ENCODE results near the gene MACO1. TPM values are rescaled to one million over a fixed set of nuclear protein-coding genes. Genes with fewer than 3 reads are reported as not detected.

The MACO1 gene
- total and polyA plus RNA-seq, 8 donors = 8.8 to 28.2 (median 21.6) TPM

GRCh38 chr1:25546193-25546592 is 115.5 kb downstream of the MACO1 start:
- no peaks in the 10 kb centered on the region for H3K9me3 ChIP-seq
- 28 to 38% methylated on average over 1 of the region's 1 CpG for WGBS, 2 donors
- FAIRE-seq (no peak), DNase-seq (no peak), ATAC-seq (no peak)
- peaks cover 33 to 50% (median 39%) of the 10 kb centered on the region in 3 donors for H3K4me1 ChIP-seq
- no peaks in the 10 kb centered on the region for H3K36me3 ChIP-seq
- H3K4me3 ChIP-seq = peak overlapping the region in 1 of 4 donors; percentile 96
- no peak overlapping the region for H3K27ac ChIP-seq
- no peaks in the 10 kb centered on the region for H3K27me3 ChIP-seq
- TF ChIP-seq CTCF (IDR thresholded peaks at IDR 0.05) = no peak
- intact Hi-C loops (cut with DNase I) = no loop called here

GRCh38 chr1:25548601-25549000 is 117.9 kb downstream of the MACO1 start:
- FAIRE-seq = no peak
- Histone ChIP-seq H3K4me3 (no peak overlapping the region), H3K9me3 (no peaks in the 10 kb centered on the region), H3K27ac (no peak overlapping the region), H3K27me3 (no peaks in the 10 kb centered on the region), H3K36me3 (no peaks in the 10 kb centered on the region), H3K4me1 (peaks cover 33 to 44% (median 39%) of the 10 kb centered on the region in 3 donors)
- TF ChIP-seq CTCF (IDR thresholded peaks at IDR 0.05) = no peak
- WGBS, 2 donors = 61 to 66% methylated on average over 4 of the region's 4 CpGs
- DNase-seq = no peak
- intact Hi-C loops (cut with DNase I) = no loop called here
- no peak for ATAC-seq

- ATAC-seq = peak; percentile 42 to 68 (median 56)
- no peak for TF ChIP-seq CTCF (IDR thresholded peaks at IDR 0.05)
- Histone ChIP-seq H3K4me1 (peaks cover 33 to 43% (median 39%) of the 10 kb centered on the region in 3 donors), H3K27ac (peak overlapping the region in 1 of 4 donors; percentile 37), H3K36me3 (no peaks in the 10 kb centered on the region), H3K27me3 (no peaks in the 10 kb centered on the region), H3K4me3 (no peak overlapping the region), H3K9me3 (no peaks in the 10 kb centered on the region)
- DNase-seq = peak in 3 of 6 donors; percentile 51 to 74 (median 54)
- FAIRE-seq = no peak
- intact Hi-C loops (cut with DNase I) = no loop called here
- WGBS, 2 donors = 57 to 61% methylated on average over 19 of the region's 19 CpGs
These were observed 118.8 kb downstream of the MACO1 start for GRCh38 chr1:25549273-25550154.

Other genes starting within 250 kb of the MACO1 start
- gene SYF2, start 198.4 kb upstream of the MACO1 start, total RNA-seq = 10 to 100 TPM; 19.0 to 24.9 (median 21.6) TPM
- gene SYF2, start 198.4 kb upstream of the MACO1 start, polyA plus RNA-seq = 10 to 100 TPM; 35.7 to 49.3 TPM
- 10 to 100 TPM; 20.3 to 87.9 (median 33.7) TPM for gene RSRP1, start 183.4 kb upstream of the MACO1 start, total RNA-seq
- gene RSRP1, start 183.4 kb upstream of the MACO1 start, polyA plus RNA-seq = 100 to 1,000 TPM; 102 to 126 TPM
- not detected for gene RHD, start 158.4 kb upstream of the MACO1 start, total RNA-seq
- not detected for gene RHD, start 158.4 kb upstream of the MACO1 start, polyA plus RNA-seq
- 10 to 100 TPM; 30.0 to 59.0 (median 33.0) TPM for gene TMEM50A, start 92.6 kb upstream of the MACO1 start, total RNA-seq
- 10 to 100 TPM; 28.3 to 40.8 TPM for gene TMEM50A, start 92.6 kb upstream of the MACO1 start, polyA plus RNA-seq
- gene RHCE, start 10.1 kb upstream of the MACO1 start, total RNA-seq = under 1 TPM; 0.24 to 0.90 (median 0.49) TPM
- under 1 TPM; 0.23 to 0.53 TPM for gene RHCE, start 10.1 kb upstream of the MACO1 start, polyA plus RNA-seq
- 10 to 100 TPM; 21.0 to 25.9 (median 23.6) TPM for gene LDLRAP1, start 112.7 kb downstream of the MACO1 start, total RNA-seq
- 10 to 100 TPM; 27.1 to 71.9 TPM for gene LDLRAP1, start 112.7 kb downstream of the MACO1 start, polyA plus RNA-seq
- 1 to 10 TPM; 2.1 to 6.1 (median 3.3) TPM for gene MAN1C1, start 185.9 kb downstream of the MACO1 start, total RNA-seq
- gene MAN1C1, start 185.9 kb downstream of the MACO1 start, polyA plus RNA-seq = 1 to 10 TPM; 4.1 to 9.2 TPM